IPS-NIHi7 (cell line): ENCODE data around the gene FAM174C.

Experiments
- DNase-seq: peaks from one replicate; pipeline ENCODE4 v3.0.0; 2012; ENCODE audit warnings: mixed read lengths; ENCODE audit errors: extremely low spot score

The FAM174C gene

DNA sequence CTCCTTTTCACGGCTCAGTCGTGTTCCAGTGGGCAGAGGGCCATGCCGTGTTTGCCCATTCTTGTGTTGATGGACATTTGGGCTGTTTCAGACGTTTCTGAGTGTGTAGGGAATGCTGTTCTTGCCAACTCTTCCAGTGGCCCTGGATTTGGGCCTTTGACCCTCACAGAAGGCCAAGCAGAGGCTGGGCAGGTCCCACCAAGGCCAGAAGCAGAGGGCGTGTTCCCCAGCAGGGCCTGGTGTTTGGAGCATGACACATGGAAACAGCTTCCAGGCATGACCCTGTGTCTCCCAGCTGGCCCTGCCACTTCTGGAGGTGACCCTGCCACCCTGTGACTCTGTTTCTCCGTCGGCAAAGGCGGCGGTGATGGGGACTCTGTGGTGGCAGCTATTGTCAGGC lies 46.2 kb downstream of the FAM174C start:
- no peak for DNase-seq

DNA sequence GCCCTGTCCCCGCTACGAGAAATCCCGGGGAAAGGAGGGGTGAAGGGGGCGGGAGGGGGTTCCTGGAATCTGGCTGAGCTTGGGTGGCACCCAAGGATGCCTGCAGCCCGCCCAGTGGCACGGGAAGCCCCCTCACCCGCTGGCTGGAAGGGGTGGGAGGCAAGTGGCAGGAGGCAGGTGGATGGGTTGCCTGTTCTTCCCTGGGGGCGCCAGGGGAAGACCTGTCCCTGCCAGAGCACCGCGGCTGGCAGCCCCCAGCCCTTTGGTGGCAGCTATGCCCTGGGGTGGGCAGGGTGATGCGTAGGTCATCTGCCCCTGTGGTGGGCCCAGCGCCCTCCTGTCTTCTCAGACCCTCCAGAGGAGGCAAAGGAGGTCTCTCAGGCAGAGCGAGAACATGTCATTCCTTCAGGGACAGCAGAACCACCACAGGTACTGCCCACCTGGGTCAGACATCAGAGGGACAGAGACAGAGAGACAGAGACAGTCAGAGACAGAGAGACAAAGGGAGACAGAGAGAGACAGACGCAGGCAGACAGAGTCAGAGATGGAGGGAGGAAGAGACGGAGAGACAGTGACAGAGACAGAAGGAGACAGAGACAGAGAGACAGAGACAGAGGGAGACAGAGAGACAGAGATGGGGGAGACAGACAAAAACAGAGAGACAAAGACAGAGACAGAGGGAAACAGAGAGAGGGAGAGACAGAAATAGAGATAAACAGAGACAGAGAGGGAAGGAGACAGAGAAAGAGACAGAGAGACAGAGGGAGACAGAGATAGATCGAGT lies 47.1 kb downstream of the FAM174C start:
- DNase-seq, result no peak

DNA sequence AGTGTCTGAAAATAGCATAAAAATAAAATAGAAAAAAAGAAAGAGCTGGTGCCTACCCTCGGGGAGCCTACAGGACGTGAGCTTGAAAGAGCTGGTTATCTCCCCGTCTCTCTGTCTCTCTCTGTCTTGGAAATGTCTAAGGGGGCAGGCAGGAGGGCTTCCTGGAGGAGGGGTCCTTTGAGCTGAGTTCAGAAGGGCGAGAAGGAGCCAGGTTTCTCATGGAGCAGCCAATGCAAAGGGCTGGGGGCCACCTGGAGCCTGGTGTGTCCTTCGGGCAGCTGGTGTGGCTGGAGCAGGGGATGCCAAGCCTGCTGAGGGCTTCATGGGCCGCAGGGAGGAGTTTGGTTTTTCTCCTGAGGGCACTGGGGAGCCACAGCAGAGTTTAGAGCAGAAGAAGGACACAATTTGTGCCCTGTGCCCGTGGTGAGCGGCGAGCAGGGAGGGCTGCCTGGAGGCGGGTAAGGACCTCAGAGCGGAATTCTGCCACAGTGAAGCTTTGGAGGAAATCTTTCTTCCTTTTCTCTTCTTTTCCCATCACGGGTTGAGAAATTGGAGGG lies 49.0 kb downstream of the FAM174C start:
- no peak for DNase-seq

DNA sequence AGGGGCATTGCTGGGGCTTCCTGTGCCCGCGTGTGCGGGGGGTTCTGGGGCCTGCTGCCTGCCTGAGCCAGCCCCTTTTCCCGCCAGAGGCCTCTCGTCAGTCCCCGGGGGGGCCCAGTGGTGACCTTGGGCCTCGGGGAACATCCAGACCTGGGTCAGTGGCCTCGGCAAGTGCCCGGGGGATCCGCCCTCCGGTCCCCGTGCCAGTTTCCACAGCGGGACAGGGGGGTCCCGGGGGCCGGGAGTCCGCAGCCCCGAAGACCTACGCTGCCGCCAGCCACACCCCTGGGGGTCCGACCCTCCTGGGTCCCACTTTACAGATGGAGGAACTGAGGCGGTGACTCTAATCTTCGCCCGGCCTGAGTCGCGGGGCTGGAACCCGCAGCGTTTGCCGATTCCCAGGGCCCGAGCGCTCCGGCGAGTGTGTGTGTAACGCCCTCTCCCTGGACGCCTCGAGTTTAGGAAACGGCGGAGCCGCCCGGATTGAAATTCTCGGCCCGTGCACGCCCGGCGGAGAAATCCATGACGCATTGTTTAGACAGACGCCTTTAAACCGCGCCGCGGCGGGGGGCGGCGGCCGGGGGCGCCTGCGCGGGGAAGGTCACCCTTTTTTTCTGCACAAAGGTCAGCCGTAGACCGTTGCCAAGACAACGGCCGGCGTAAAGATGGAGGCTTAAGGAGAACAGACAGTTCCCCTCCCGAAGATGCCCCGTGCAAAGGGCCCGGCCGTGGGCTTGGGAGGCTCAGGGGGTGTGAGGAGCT lies 49.7 kb downstream of the FAM174C start:
- peak; percentile 81 for DNase-seq

DNA sequence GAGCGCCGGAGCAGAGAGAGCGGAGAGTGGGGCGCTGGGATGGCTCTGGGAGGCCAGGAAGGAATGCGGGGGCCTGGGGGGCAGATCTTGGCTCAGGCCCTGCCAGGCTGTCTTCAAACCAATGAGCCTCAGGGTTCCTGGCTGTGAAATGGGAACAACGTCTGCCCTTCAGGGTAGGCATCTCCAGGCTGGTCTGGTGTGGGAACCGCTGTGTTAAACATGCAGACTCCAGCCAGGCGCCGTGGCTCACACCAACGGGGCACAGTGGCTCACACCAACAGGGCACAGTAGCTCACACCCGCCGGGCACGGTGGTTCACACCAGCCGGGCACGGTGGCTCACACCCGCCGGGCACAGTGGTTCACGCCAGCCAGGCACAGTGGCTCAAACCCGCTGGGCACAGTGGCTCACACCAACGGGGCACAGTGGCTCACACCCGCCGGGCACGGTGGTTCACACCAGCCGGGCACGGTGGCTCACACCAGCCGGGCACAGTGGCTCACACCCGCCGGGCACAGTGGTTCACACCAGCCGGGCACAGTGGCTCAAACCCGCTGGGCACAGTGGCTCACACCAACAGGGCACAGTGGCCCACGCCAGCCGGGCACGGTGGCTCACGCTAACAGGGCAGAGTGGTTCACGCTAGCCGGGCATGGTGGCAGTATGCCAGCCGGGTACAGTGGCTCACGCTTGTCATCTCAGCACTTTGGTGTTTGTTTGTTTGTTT lies 50.4 kb downstream of the FAM174C start:
- DNase-seq, result no peak

DNA sequence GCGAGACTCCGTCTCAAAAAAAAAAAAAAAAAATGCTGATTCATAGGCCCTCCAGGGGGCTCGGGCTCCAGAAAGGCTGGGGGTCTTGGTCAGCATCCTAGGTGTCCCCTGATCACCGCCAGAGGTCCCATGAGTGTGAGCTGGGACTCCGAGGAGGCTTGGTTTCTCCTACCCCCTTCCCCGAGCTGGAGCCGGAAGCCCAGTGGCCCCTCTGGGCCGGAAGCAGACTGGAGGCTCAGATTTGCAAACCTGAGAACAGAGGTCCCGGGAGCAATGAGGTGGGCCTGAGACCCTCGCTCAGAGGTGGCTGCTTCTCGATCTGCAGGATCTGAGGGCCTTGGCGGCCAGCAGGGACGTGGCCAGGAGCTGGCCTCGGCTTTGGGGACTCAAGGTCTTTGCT lies 51.8 kb downstream of the FAM174C start:
- no peak for DNase-seq
